SK-N-SH (cell line): ENCODE results near the gene ZNF579. TPM values are rescaled to one million over a fixed set of nuclear protein-coding genes. Genes with fewer than 3 reads are reported as not detected.

Experiments
- CTCF ChIA-PET: fragments of 300-600, 350-600 bp; formaldehyde crosslinking; extraction: SDS; loops from one replicate; lab custom pipeline; 2021; lab: Yijun Ruan, JAX
- POLR2A ChIA-PET: fragments of 350-600 bp; sonication (Branson Sonifier 250); formaldehyde crosslinking; extraction: SDS; loops from one replicate; lab custom pipeline; 2020; ENCODE audit warnings: antibody characterized with exemption, inconsistent platforms; lab: Yijun Ruan, JAX
- DNase-seq: peaks from one replicate; pipeline ENCODE4 v3.0.0; 2012
- H2AFZ ChIP-seq: fragments of 200-600 bp; sonication (generic); 2 replicates; pipeline ENCODE4 v1.8.1; 2016; ENCODE audit warnings: antibody characterized with exemption, mild to moderate bottlenecking, low read depth
- H3F3A ChIP-seq: fragments of 200-600 bp; sonication (generic); replicated peaks from 2 replicates; pipeline ENCODE3; 2016; ENCODE audit warnings: antibody characterized with exemption, mild to moderate bottlenecking; ENCODE audit not compliant: insufficient read depth
- H3K27ac ChIP-seq, 2 experiments: fragments of 200-500 bp in 1 of 2; fragments of 200-600 bp in 1 of 2; sonication (Bioruptor generic) in 1 of 2; sonication (generic), shearing (Covaris generic) in 1 of 2; 2 replicates each; pipeline versions ENCODE4 v1.5.1 to v1.6.1; 2014 to 2016; ENCODE audit warnings: low read depth in 2 of 2, inconsistent platforms in 1 of 2, low read length in 1 of 2, mild to moderate bottlenecking in 1 of 2, mixed read lengths in 1 of 2
- H3K27me3 ChIP-seq: fragments of 200-600 bp; sonication (generic), shearing (Covaris generic); 2 replicates; pipeline ENCODE4 v1.6.1; 2016; ENCODE audit warnings: mixed run types; ENCODE audit not compliant: insufficient read depth
- H3K36me3 ChIP-seq, 2 experiments: fragments of 200-500 bp in 1 of 2; fragments of 200-600 bp in 1 of 2; sonication (Bioruptor generic) in 1 of 2; sonication (generic) in 1 of 2; replicated peaks in 1 of 2; 2 replicates each; pipeline versions ENCODE3 to v1.5.1; 2014 to 2016; ENCODE audit warnings: low read length in 1 of 2, mild to moderate bottlenecking in 1 of 2; ENCODE audit not compliant: insufficient read depth in 2 of 2, control insufficient read depth in 1 of 2
- H3K4me1 ChIP-seq, 2 experiments: fragments of 200-500 bp in 1 of 2; fragments of 200-600 bp in 1 of 2; sonication (Bioruptor generic) in 1 of 2; sonication (generic), shearing (Covaris generic) in 1 of 2; 2 replicates each; pipeline versions ENCODE4 v1.5.1 to v1.6.1; 2014 to 2016; ENCODE audit warnings: low read depth in 1 of 2, low read length in 1 of 2, mixed run types in 1 of 2; ENCODE audit not compliant: insufficient read depth in 2 of 2, control insufficient read depth in 1 of 2
- H3K4me2 ChIP-seq: fragments of 200-600 bp; sonication (generic), shearing (Covaris generic); 2 replicates; pipeline ENCODE4 v1.6.1; 2017; ENCODE audit warnings: mixed run types
- H3K4me3 ChIP-seq, 2 experiments: fragments of 200-500 bp in 1 of 2; fragments of 200-600 bp in 1 of 2; sonication (Bioruptor generic) in 1 of 2; sonication (generic), shearing (Covaris generic) in 1 of 2; 2 replicates each; pipeline versions ENCODE4 v1.5.1 to v1.8.1; 2014 to 2016; ENCODE audit warnings: low read depth in 2 of 2, inconsistent platforms in 1 of 2, low read length in 1 of 2, mild to moderate bottlenecking in 1 of 2, mixed read lengths in 1 of 2, moderate library complexity in 1 of 2
- H3K79me2 ChIP-seq: fragments of 200-600 bp; sonication (generic); 2 replicates; pipeline ENCODE4 v1.8.1; 2017; ENCODE audit warnings: mild to moderate bottlenecking; ENCODE audit not compliant: insufficient read depth
- H3K9ac ChIP-seq: fragments of 200-600 bp; sonication (generic); 2 replicates; pipeline ENCODE4 v1.6.1; 2017; ENCODE audit warnings: mixed run types
- H3K9me2 ChIP-seq: fragments of 200-600 bp; sonication (generic); 2 replicates; pipeline ENCODE4 v1.6.1; 2017; ENCODE audit warnings: mixed run types
- H3K9me3 ChIP-seq: fragments of 200-600 bp; sonication (generic); 2 replicates; pipeline ENCODE4 v1.6.1; 2017; ENCODE audit warnings: mixed run types, mild to moderate bottlenecking, moderate library complexity
- H4K20me1 ChIP-seq: fragments of 200-600 bp; sonication (generic); 2 replicates; pipeline ENCODE4 v1.6.1; 2017; ENCODE audit warnings: mild to moderate bottlenecking, mixed run types; ENCODE audit not compliant: insufficient read depth
- CHD2 ChIP-seq: fragments of 150-350 bp; IDR thresholded peaks from 2 replicates; pipeline ENCODE4 v1.6.1; 2018; ENCODE audit warnings: low read length; ENCODE audit not compliant: partially characterized antibody
- ELF1 ChIP-seq: IDR thresholded peaks from 2 replicates; pipeline ENCODE4 v1.4.0; 2012
- EP300 ChIP-seq, 2 experiments: IDR thresholded peaks; 2 replicates each; pipeline versions ENCODE4 v1.4.0 to v1.6.1; 2012; ENCODE audit warnings: borderline replicate concordance in 1 of 2, low read depth in 1 of 2, low read length in 1 of 2
- GABPA ChIP-seq: IDR thresholded peaks from 2 replicates; pipeline ENCODE4 v1.4.0; 2012; ENCODE audit warnings: low read depth, mild to moderate bottlenecking
- GATA2 ChIP-seq: sonication (generic); formaldehyde crosslinking; IDR thresholded peaks from 2 replicates; pipeline ENCODE4 v1.5.0; 2020; ENCODE audit warnings: mild to moderate bottlenecking, missing genetic modification reagents
- JUND ChIP-seq: IDR thresholded peaks from 2 replicates; pipeline ENCODE4 v1.4.0; 2012
- MXI1 ChIP-seq: IDR thresholded peaks from 2 replicates; pipeline ENCODE4 v1.6.1; 2012; ENCODE audit warnings: mild to moderate bottlenecking, low read depth, low read length, improper control_type of control experiment
- NRF1 ChIP-seq: IDR thresholded peaks from 2 replicates; pipeline ENCODE4 v1.6.1; 2012; ENCODE audit warnings: low read depth, mild to moderate bottlenecking, low read length
- POLR2AphosphoS5 ChIP-seq: IDR thresholded peaks from 2 replicates; pipeline ENCODE4 v1.6.1; 2012; ENCODE audit warnings: low read depth, low read length
- RAD21 ChIP-seq: IDR thresholded peaks from 2 replicates; pipeline ENCODE4 v1.6.1; 2012; ENCODE audit warnings: mild to moderate bottlenecking, low read length
- RFX5 ChIP-seq: IDR thresholded peaks from 2 replicates; pipeline ENCODE4 v1.6.1; 2012; ENCODE audit warnings: mild to moderate bottlenecking, improper control_type of control experiment, low read length
- SIN3A ChIP-seq: IDR thresholded peaks from 2 replicates; pipeline ENCODE4 v1.6.1; 2012; ENCODE audit warnings: low read depth, mild to moderate bottlenecking, low read length, moderate library complexity, borderline replicate concordance
- TAF1 ChIP-seq: IDR thresholded peaks from 2 replicates; pipeline ENCODE4 v1.6.1; 2012; ENCODE audit warnings: low read depth, mild to moderate bottlenecking, low read length, moderate library complexity, borderline replicate concordance
- TCF12 ChIP-seq: IDR thresholded peaks from 2 replicates; pipeline ENCODE4 v1.4.0; 2012
- USF2 ChIP-seq: fragments of 150-350 bp; IDR thresholded peaks from 2 replicates; pipeline ENCODE4 v1.6.1; 2017; ENCODE audit warnings: antibody characterized with exemption, low read length, low read depth, borderline replicate concordance
- YY1 ChIP-seq: IDR thresholded peaks from 2 replicates; pipeline ENCODE4 v1.4.0; 2012; ENCODE audit warnings: low read depth, mild to moderate bottlenecking
- WGBS: methylation state at CpG from one replicate; pipeline ENCODE4 v1.1.6; 2017; ENCODE audit warnings: low lambda C conversion rate; 5-methylcytosine and 5-hydroxymethylcytosine counted together
- polyA plus RNA-seq, 3 experiments: library from polyadenylated mRNA; depleted of rRNA; stranded (reverse); fragments of >200 nt; gene quantifications; 2 replicates each; pipeline ENCODE4 v1.2.3, GENCODE V29; 2012
- TF ChIP-seq, protein P1 (sequence below): IDR thresholded peaks from 2 replicates; pipeline ENCODE4 v1.4.0; 2012; ENCODE audit warnings: low read depth, borderline replicate concordance
- TF ChIP-seq, protein P2 (sequence below): IDR thresholded peaks from 2 replicates; pipeline ENCODE4; 2012
- TF ChIP-seq, protein P3 (sequence below): IDR thresholded peaks from 2 replicates; pipeline ENCODE4 v1.6.1; 2012; ENCODE audit warnings: mild to moderate bottlenecking, low read depth, low read length, moderate library complexity
- TF ChIP-seq, protein P4 (sequence below): fragments of 150-350 bp; IDR thresholded peaks from 2 replicates; pipeline ENCODE4 v1.6.1; 2016; ENCODE audit warnings: mild to moderate bottlenecking, low read depth, low read length
- TF ChIP-seq, protein P5 (sequence below): IDR thresholded peaks from 2 replicates; pipeline ENCODE4 v1.4.0; 2012; ENCODE audit warnings: low read depth

ZNF579 gene
- polyA plus RNA-seq, 1 of the 3 experiments (the other 2 are of a cell fraction), result 5.9 TPM

DNA sequence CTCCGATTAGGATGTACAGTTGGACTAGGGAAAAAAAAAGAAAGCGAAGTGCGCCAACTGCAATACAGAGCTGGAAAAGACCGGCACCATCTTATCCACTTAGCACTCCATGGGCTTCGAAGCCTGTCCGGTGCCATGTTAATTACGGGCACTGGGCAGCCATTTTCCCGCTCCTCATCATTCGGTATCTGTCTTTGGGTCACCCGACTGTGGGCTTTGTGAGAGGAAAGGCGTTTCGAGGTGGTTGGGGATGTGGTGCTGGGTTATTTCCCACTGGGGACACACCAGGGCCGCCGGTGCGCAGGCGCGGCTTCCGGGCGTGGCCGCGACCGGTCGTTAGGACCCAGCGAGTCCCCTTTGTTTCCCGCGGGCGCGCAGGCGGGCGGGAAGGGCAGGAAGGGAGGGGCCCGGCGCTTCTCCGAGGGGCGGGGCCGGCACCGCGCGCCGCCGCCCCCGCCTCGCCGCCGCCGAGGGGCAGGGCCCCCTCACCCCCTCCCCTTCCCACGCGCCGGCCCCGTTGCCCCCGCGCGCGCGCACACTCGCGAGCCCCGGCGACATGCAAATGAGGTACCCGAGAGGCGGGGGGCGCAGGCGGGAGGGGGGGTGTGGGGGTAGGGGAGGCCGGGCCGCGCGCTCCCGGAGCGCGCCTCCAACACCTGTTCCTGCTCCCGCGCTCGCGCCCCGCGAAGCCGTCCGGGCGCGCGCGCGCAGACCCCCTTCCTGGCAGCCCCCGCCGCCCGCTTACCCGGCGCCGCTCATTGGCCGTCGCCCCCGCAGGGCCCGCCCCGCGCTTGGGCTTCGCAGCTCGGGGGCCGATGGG lies 19.4 kb upstream of the ZNF579 start, which contains the start of gene ZNF524:
TSS of gene ZNF524 (plus strand) at position 447 of the 820 bp plus-strand sequence. CDS start 1,825 bp downstream, outside the sequence.
- Histone ChIP-seq H3K27ac (peak within 1 kb of the TSS; percentile 98 to 99), H2AFZ (peak within 1 kb of the TSS; percentile 90), H3K79me2 (peaks cover 18% of the 10 kb centered on the region), H3K9ac (peak within 1 kb of the TSS; percentile 99), H3K4me3 (peak within 1 kb of the TSS; percentile 67 to 91), H4K20me1 (no peaks in the 10 kb centered on the region), H3K4me2 (peak within 1 kb of the TSS; percentile 94), H3K27me3 (no peaks in the 10 kb centered on the region), H3K9me3 (no peaks in the 10 kb centered on the region), H3F3A (peaks cover 26% of the 10 kb centered on the region), H3K4me1 (peaks cover 9 to 17% of the 10 kb centered on the region in 2 experiments; a peak in 3 of 4 replicates), H3K9me2 (no peaks in the 10 kb centered on the region), H3K36me3 (peaks cover 14 to 20% of the 10 kb centered on the region in 2 experiments)
- TF ChIP-seq POLR2AphosphoS5 (peak; percentile 47; the same call in 1 of the 2 replicates), MXI1 (peak; percentile 66), JUND (no peak), EP300 (IDR thresholded peaks at IDR 0.05; ENCODE audit: borderline replicate concordance in 1 of 2, low read depth in 1 of 2, low read length in 1 of 2) (peak in 1 of 2 experiments; percentile 36; a peak in 1 of 4 replicates), TAF1 (peak; percentile 49; the same call in 1 of the 2 replicates), USF2 (no peak), TCF12 (no peak), CHD2 (peak; percentile 73), ELF1 (peak; percentile 33; the same call in 1 of the 2 replicates), RFX5 (no peak), YY1 (peak; percentile 97), GABPA (peak; percentile 63), RAD21 (no peak), SIN3A (0 out of 2 replicates have a peak, but pooled peaks have one; percentile 36), NRF1 (peak; percentile 57), GATA2 (no peak)
- TF ChIP-seq, protein P1, sequence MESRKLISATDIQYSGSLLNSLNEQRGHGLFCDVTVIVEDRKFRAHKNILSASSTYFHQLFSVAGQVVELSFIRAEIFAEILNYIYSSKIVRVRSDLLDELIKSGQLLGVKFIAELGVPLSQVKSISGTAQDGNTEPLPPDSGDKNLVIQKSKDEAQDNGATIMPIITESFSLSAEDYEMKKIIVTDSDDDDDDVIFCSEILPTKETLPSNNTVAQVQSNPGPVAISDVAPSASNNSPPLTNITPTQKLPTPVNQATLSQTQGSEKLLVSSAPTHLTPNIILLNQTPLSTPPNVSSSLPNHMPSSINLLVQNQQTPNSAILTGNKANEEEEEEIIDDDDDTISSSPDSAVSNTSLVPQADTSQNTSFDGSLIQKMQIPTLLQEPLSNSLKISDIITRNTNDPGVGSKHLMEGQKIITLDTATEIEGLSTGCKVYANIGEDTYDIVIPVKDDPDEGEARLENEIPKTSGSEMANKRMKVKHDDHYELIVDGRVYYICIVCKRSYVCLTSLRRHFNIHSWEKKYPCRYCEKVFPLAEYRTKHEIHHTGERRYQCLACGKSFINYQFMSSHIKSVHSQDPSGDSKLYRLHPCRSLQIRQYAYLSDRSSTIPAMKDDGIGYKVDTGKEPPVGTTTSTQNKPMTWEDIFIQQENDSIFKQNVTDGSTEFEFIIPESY, result peak; percentile 47; the same call in 1 of the 2 replicates
- TF ChIP-seq, protein P2, sequence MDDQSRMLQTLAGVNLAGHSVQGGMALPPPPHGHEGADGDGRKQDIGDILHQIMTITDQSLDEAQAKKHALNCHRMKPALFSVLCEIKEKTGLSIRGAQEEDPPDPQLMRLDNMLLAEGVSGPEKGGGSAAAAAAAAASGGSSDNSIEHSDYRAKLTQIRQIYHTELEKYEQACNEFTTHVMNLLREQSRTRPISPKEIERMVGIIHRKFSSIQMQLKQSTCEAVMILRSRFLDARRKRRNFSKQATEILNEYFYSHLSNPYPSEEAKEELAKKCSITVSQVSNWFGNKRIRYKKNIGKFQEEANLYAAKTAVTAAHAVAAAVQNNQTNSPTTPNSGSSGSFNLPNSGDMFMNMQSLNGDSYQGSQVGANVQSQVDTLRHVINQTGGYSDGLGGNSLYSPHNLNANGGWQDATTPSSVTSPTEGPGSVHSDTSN, result peak; percentile 41; the same call in 1 of the 2 replicates
- TF ChIP-seq, protein P3, sequence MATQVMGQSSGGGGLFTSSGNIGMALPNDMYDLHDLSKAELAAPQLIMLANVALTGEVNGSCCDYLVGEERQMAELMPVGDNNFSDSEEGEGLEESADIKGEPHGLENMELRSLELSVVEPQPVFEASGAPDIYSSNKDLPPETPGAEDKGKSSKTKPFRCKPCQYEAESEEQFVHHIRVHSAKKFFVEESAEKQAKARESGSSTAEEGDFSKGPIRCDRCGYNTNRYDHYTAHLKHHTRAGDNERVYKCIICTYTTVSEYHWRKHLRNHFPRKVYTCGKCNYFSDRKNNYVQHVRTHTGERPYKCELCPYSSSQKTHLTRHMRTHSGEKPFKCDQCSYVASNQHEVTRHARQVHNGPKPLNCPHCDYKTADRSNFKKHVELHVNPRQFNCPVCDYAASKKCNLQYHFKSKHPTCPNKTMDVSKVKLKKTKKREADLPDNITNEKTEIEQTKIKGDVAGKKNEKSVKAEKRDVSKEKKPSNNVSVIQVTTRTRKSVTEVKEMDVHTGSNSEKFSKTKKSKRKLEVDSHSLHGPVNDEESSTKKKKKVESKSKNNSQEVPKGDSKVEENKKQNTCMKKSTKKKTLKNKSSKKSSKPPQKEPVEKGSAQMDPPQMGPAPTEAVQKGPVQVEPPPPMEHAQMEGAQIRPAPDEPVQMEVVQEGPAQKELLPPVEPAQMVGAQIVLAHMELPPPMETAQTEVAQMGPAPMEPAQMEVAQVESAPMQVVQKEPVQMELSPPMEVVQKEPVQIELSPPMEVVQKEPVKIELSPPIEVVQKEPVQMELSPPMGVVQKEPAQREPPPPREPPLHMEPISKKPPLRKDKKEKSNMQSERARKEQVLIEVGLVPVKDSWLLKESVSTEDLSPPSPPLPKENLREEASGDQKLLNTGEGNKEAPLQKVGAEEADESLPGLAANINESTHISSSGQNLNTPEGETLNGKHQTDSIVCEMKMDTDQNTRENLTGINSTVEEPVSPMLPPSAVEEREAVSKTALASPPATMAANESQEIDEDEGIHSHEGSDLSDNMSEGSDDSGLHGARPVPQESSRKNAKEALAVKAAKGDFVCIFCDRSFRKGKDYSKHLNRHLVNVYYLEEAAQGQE, result peak; percentile 38; the same call in 1 of the 2 replicates
- TF ChIP-seq, protein P4, sequence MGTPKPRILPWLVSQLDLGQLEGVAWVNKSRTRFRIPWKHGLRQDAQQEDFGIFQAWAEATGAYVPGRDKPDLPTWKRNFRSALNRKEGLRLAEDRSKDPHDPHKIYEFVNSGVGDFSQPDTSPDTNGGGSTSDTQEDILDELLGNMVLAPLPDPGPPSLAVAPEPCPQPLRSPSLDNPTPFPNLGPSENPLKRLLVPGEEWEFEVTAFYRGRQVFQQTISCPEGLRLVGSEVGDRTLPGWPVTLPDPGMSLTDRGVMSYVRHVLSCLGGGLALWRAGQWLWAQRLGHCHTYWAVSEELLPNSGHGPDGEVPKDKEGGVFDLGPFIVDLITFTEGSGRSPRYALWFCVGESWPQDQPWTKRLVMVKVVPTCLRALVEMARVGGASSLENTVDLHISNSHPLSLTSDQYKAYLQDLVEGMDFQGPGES, result 0 out of 2 replicates have a peak, but pooled peaks have one; percentile 18
- TF ChIP-seq, protein P5, sequence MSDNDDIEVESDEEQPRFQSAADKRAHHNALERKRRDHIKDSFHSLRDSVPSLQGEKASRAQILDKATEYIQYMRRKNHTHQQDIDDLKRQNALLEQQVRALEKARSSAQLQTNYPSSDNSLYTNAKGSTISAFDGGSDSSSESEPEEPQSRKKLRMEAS, result peak; percentile 60
- ChIA-PET CTCF (interaction anchor here (0.7 to 2.3 kb wide), 8 partner anchors 12 to 459 kb away, joined by 3 to 8 read pairs (median 4); partner anchors contain the start of gene ZNF628), POLR2A (interaction anchor here (0.6 to 3.3 kb wide), 11 partner anchors 13 to 193 kb away, joined by 3 to 32 read pairs (median 4); partner anchors contain the start of genes U2AF2, UBE2S, ZNF579 and ZNF628)
- WGBS, result under 1% methylated on average over 22 of the region's 97 CpGs
- DNase-seq, result peak; percentile 92
